HG03135 (cell line): ENCODE data around the gene POU5F1.
"Not testable (repeated sequence)": the region's sequence is repeated elsewhere in the genome, so short reads cannot be mapped to it uniquely, and the experiment has no call there.

ENCODE experiments used
- ATAC-seq: cut with Tn5 transposase; IDR thresholded peaks from one replicate; pipeline ENCODE4 v1.9.1; 2021; ENCODE audit warnings: mild to moderate bottlenecking, moderate library complexity; ENCODE audit not compliant: unreplicated experiment

The POU5F1 gene

DNA sequence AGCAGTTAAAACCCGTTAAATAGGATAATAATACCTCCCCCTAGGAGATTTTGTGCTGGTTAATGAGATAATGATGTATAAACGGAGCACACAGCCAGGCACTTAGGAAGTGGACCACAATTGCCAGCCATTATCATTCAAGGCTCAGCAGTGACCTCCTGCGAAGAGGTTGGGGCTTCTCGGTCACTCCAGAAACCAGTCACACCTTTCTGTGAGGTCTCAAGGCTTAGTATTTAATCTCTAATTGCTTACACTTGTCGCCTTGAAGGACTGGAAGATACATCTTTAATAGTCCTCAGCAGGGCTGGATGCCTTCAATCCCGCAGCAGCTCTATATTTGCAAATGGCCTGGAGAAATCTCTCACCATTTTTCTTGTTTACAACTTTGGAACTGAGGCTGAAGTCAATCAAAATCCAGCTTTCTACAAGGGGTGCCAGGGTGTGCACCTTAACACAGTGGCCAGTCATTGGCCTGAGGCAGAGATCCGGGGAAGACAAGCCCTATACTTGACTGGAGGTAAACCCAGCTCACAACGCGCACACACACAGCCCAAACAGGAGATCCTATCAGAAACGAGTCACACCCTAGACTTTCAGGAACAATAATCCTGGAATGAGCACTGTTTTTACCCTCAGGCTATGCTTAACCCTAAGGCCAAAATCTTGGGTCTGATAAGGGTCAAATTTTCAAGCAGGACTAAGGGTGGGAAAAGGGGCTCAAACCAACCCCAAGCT is 1.2 kb downstream of the POU5F1 start:
- ATAC-seq = no peak

- ATAC-seq = no peak
Observed at GRCh38 chr6:31168606-31169005, 1.9 kb downstream of the POU5F1 start.

DNA sequence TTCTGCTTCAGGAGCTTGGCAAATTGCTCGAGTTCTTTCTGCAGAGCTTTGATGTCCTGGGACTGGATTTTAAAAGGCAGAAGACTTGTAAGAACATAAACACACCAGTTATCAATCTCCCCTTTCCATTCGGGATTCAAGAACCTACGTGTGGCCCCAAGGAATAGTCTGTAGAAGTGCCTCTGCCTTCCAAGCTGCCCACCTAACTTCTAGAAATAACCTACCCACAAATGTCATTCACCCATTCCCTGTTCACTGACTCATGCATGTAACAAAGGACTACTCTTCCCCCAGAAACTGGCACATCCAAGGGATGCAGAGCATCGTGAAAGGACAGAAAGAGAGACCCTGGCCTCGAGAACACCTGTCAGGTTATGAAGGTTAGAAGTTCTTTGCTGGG is 4.5 kb downstream of the POU5F1 start:
- no peak for ATAC-seq

- ATAC-seq = peak; percentile 71
Observed at GRCh38 chr6:31165064-31165832, 5.2 kb downstream of the POU5F1 start.

GRCh38 chr6:31164475-31165063 is 5.9 kb downstream of the POU5F1 start:
- ATAC-seq = not testable (repeated sequence)

- no peak for ATAC-seq
Observed at GRCh38 chr6:31163922-31164321, 6.6 kb downstream of the POU5F1 start.

- no peak for ATAC-seq
Observed at GRCh38 chr6:31162463-31163165, 7.9 kb downstream of the POU5F1 start.

- no peak for ATAC-seq
Observed at GRCh38 chr6:31161216-31162126, 9.0 kb downstream of the POU5F1 start.

DNA sequence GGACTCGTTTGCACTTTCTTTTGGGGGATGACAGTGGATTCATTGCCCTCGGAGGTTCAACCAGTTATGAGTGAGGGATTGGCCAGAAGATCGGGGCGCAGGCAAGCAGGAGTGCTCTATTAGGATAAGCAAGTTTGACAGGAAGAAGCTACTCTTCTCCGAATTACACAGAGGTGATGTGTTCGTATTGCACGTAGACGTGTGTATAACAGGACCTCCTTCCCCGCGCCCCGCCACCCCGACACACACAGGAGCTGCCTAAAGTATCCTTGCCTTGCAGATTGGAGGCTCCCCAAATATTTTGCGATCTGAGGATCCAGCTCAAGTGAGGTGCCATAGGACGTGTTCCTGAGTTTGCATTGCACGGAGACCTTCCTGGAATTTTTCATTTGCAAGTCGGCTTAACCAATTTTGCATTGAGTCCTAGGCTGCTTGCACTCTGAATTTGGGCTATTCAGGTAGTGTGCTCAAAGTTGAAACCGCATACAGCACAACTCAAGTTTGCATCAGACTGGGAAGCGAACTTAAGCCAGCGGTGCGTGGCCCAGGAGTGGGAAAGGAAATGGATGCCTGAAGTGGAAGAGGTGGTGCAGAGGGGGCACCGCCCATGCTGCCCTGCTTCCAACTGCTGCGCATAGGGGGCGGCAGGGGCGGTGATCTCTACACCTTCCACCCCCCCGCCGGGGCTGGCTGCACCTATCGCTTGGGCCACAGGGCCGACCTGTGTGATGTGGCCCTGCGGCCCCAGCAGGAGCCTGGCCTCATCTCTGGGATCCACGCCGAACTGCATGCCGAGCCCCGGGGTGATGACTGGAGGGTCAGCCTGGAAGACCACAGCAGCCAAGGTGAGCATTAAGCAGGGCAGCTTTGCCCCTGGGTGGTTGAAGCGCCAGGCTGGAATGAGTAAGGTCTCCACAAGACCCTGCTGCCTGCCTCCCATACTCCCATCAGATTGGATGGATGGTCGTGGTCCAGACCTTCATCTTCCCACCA is 11.3 kb downstream of the POU5F1 start:
- peak; percentile 9 for ATAC-seq

DNA sequence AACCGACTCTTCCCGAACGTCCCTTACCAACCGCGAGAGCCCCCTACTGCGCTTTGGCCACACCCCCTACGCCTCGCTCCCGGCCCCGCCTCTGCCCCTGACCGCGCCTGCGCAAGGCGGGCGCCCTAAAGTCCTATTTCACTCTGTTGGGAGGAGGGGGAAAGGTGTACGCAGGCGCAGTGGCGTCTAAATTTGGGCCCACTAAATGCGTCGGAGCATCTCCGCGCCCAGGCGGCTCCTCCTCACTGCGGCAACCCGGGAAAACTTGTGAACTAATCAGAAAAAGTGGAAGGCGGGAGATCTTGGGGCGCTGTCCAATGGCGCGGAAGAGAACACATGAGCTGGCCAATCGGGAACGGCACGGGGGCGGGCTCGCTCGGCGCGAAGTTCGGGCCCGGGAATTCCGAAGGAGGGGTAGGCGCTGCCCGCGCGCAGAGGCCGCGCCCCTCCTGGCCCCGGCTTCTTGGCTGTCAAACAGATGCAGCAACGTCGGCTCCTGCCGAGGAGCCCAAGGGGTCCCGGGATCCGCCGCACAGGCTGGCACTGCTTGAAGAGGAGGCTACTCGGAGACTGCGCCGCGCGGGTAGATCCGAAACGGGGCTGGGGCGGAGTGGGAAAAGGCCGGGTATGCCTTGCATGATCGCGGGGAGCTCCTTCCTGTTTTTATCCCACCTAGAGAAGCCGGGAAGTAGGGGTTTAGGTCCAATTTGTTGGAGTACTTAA is 12.2 kb downstream of the POU5F1 start, which contains the start of gene TCF19:
TSS of gene TCF19 (plus strand) at position 450 of the 723 bp plus-strand sequence. CDS start 881 bp downstream, outside the sequence.
- peak; percentile 74 for ATAC-seq

DNA sequence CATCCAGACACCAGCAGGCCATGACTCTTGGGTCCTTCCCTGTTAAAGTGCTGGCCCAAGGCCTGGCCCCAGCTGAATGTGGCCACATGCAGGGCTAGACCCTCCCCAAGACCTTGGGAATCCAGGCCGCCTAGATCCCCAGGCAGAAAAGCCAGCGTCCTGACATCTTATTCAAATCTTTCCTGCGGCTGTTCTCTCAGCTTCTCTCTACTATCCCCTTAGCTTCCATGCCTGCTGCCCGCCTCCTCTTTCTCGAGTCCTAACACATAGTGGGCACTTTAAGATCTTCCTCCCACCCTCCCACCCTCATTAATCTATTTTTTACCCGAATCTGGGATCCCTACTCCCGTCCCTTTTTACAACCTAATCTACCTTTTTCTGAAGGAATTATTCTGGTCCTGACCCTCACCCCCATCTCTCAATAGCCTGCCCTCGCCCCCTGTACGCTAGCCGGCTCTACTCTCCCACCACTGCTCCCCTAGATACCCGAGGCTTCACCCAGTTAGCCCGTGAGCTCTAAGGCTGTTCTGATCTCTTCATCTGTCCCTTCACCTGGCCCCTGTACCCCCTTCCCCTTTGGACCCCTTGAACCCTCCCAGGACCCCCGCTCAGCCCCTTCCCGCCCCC is 12.9 kb downstream of the POU5F1 start, which contains the start of gene CCHCR1:
TSS of gene CCHCR1 (minus strand) at position 290 of the 627 bp plus-strand sequence. CDS start at position 88, 202 bp downstream.
- no peak for ATAC-seq

DNA sequence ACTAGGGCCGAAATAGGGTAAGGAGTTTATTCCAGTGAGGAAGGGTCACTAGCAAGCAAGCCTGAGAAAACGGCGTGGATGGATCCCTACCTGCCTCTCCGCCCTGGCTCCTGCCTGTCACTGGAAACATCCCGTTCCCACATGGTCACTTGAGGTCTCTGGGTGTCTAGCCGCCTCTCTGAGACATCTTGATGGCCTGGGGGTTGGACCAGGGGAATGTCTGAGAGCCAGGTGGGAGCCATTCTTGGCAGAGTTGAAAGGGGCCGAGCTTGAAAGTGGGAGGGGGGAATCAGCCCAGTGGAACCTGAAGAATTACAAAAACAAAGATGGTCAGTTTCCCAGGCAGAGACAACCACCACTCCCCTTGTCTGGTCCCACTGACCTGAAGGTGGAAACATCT is 13.8 kb downstream of the POU5F1 start:
- no peak for ATAC-seq

GRCh38 chr6:31154436-31154835 is 16.0 kb downstream of the POU5F1 start:
- ATAC-seq = no peak

- no peak for ATAC-seq
Observed at GRCh38 chr6:31152781-31153180, 17.7 kb downstream of the POU5F1 start.

- no peak for ATAC-seq
Observed at GRCh38 chr6:31149827-31150447, 20.5 kb downstream of the POU5F1 start.

DNA sequence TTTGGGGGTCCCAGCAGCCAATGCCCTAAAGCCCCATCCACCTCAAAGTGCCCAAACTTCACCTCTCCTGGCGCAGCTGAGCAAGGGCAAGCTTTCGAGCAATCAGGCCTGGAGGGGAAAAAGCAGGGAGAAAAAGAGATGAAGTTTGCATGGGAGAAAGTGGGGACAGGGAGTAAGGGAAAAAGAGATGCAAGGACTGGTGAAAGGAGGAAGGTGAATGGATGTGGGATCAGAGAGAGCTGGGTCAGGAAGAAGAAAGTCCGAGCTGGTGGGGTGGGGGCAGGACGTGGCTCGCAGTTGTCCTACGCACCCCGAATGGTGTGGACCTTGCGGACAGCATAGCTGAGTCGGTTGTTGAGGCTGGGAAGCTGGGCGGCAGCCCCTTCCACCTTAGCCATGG is 25.1 kb downstream of the POU5F1 start:
- ATAC-seq = no peak

- no peak for ATAC-seq
Observed at GRCh38 chr6:31144970-31145340, 25.5 kb downstream of the POU5F1 start.
